ENCODE data around the gene IL1A. TPM values are rescaled to one million over a fixed set of nuclear protein-coding genes. Genes with fewer than 3 reads are reported as not detected.

Gene IL1A
- total and polyA plus RNA-seq, 10 of the 15 experiments (the other 5 are each of a cell fraction or from before 2014, with no cell fraction given), result 0.10 to 8.7 (median 6.9) TPM

GRCh38 chr2:112782234-112782799, 2.0 kb downstream of the IL1A start (continued):
- TF ChIP-seq SMAD5 (IDR thresholded peaks at IDR 0.05; ENCODE audit: low read depth) (no peak; the same call in 1 of the 2 replicates), CTCF (IDR thresholded peaks at IDR 0.05 in 2 of 3, conservative IDR thresholded peaks at IDR 0.05 in 1 of 3; ENCODE audit: control insufficient read depth in 2 of 3, extremely low read depth in 1 of 3, insufficient read depth in 1 of 3, low read depth in 3 of 3, low read length in 3 of 3) (no peak), GATAD2B (conservative IDR thresholded peaks at IDR 0.05; ENCODE audit: low read depth) (peak; percentile 64; the same call in 1 of the 2 replicates), MYC (IDR thresholded peaks at IDR 0.05; ENCODE audit: insufficient read depth, insufficient read length, insufficient replicate concordance, low read length, severe bottlenecking) (no peak), ZBTB4 (CRISPR knock-in tag; IDR thresholded peaks at IDR 0.05) (no peak), ZNF24 (IDR thresholded peaks at IDR 0.05) (no peak), E2F8 (IDR thresholded peaks at IDR 0.05; ENCODE audit: low read depth, partially characterized antibody) (no peak), MLLT1 (IDR thresholded peaks at IDR 0.05) (no peak), IRF5 (IDR thresholded peaks at IDR 0.05; ENCODE audit: borderline replicate concordance) (no peak), EP300 (IDR thresholded peaks at IDR 0.05; ENCODE audit: borderline replicate concordance in 1 of 2, control insufficient read depth in 1 of 2, low read depth in 2 of 2, low read length in 2 of 2) (peak in 1 of 2 experiments; percentile 55; a peak in 2 of 4 replicates), SIN3A (IDR thresholded peaks at IDR 0.05; ENCODE audit: low read depth, low read length) (no peak), YY1 (IDR thresholded peaks at IDR 0.05; ENCODE audit: low read depth, low read length) (peak; percentile 28; the same call in 1 of the 2 replicates), CREM (IDR thresholded peaks at IDR 0.05; ENCODE audit: low read depth) (peak; percentile 28; the same call in 1 of the 2 replicates), NFYB (IDR thresholded peaks at IDR 0.05; ENCODE audit: insufficient read depth, low read depth, low read length) (no peak), USF1 (IDR thresholded peaks at IDR 0.05; ENCODE audit: borderline replicate concordance, extremely low read length, insufficient read depth, low read depth, low read length) (no peak)

All from GM12878 (cell line).